K562 (cell line): Measurements from ENCODE around the gene MAML3. TPM values are rescaled to one million over a fixed set of nuclear protein-coding genes. Genes with fewer than 3 reads are reported as not detected.

Experiments
- ASH1L ChIP-seq: fragments of 450-650 bp; IDR thresholded peaks from 2 replicates; pipeline ENCODE4 v1.6.1; 2018; ENCODE audit warnings: borderline replicate concordance, mild to moderate bottlenecking, low read depth; ENCODE audit not compliant: partially characterized antibody
- GTF3C2 ChIP-seq: IDR thresholded peaks from 3 replicates; pipeline ENCODE4 v1.6.1; 2011; ENCODE audit warnings: borderline replicate concordance, mild to moderate bottlenecking, moderate library complexity; ENCODE audit not compliant: insufficient read length; ENCODE audit errors: extremely low read depth
- JUN ChIP-seq, 2 experiments: sonication (generic) in 1 of 2; formaldehyde crosslinking in 1 of 2; IDR thresholded peaks; 2 replicates each; pipeline versions ENCODE4 v1.6.1 to v1.8.0; 2012 to 2022; ENCODE audit warnings: borderline replicate concordance in 2 of 2, mild to moderate bottlenecking in 2 of 2, improper control_type of control experiment in 1 of 2, low read depth in 1 of 2, low read length in 1 of 2, missing genetic modification reagents in 1 of 2
- SFPQ ChIP-seq: fragments of 200-400 bp; formaldehyde crosslinking; IDR thresholded peaks from 2 replicates; pipeline ENCODE4 v1.6.1; 2017; ENCODE audit warnings: mild to moderate bottlenecking, low read depth, low read length, moderate library complexity
- ZBTB8A ChIP-seq: fragments of 450-650 bp; IDR thresholded peaks from 2 replicates; pipeline ENCODE4 v1.6.1; 2018; ENCODE audit warnings: mild to moderate bottlenecking, moderate library complexity; ENCODE audit not compliant: partially characterized antibody
- ZNF76 ChIP-seq: fragments of 250-450 bp; sonication (Bioruptor Pico); IDR thresholded peaks from 2 replicates; pipeline ENCODE4 v1.4.0; 2020; ENCODE audit warnings: mild to moderate bottlenecking, moderate library complexity, borderline replicate concordance
- polyA plus RNA-seq, 8 experiments: library from polyadenylated mRNA; depleted of rRNA in 4 of 8; stranded (reverse) in 5 of 8; unstranded in 3 of 8; fragments of >200 nt; fragmentation: Nextera tagmentation in 2 of 8; fragmentation: Illumina TruSeq in 1 of 8; extraction: Ambion mirVana in 2 of 8; extraction: Trizol in 1 of 8; gene quantifications; 2 replicates each; pipeline versions ENCODE4 v1.2.1 to v1.2.3, GENCODE V29; 2011 to 2014; ENCODE audit warnings: inconsistent platforms in 1 of 8, missing spikeins in 1 of 8
- total RNA-seq, 7 experiments: library from RNA; depleted of rRNA in 6 of 7; stranded (reverse); fragments of >200 nt in 6 of 7; fragmentation: Illumina TruSeq in 2 of 7; extraction: Trizol in 2 of 7; gene quantifications; 2 replicates each; pipeline versions ENCODE4 v1.2.1 to v1.2.3, GENCODE V29; 2011 to 2021; ENCODE audit warnings: low replicate concordance in 1 of 7

The MAML3 gene
- total and polyA plus RNA-seq, 9 of the 15 experiments (the other 6 are each of a cell fraction or from before 2014, with no cell fraction given) = 0.01 to 0.55 (median 0.25) TPM

GRCh38 chr4:139907001-139907809 lies 246.8 kb downstream of the MAML3 start (continued):
- TF ChIP-seq SFPQ (no peak), ZBTB8A (no peak), JUN (IDR thresholded peaks at IDR 0.05; ENCODE audit: borderline replicate concordance, low read depth, low read length) (no peak), JUN (CRISPR knock-in tag; IDR thresholded peaks at IDR 0.05; ENCODE audit: borderline replicate concordance) (no peak), ASH1L (no peak), GTF3C2 (no peak), ZNF76 (CRISPR knock-in tag) (no peak)
